DOHH2 (cell line): Measurements from ENCODE around the gene HTRA1.

Experiments
- H3F3A ChIP-seq: fragments of 200-600 bp; sonication (generic), shearing (Covaris generic); 2 replicates; pipeline ENCODE4 v1.6.0; 2016; ENCODE audit warnings: antibody characterized with exemption, mild to moderate bottlenecking; ENCODE audit not compliant: control insufficient read depth, insufficient read depth
- H3K27ac ChIP-seq: fragments of 200-600 bp; sonication (generic); 2 replicates; pipeline ENCODE4 v1.5.1; 2014; ENCODE audit warnings: low read depth, mild to moderate bottlenecking, low read length, moderate library complexity
- H3K27me3 ChIP-seq: fragments of 200-600 bp; sonication (generic); 2 replicates; pipeline ENCODE4 v1.6.1; 2014; ENCODE audit warnings: mild to moderate bottlenecking, low read length, mixed read lengths; ENCODE audit not compliant: control insufficient read depth
- H3K36me3 ChIP-seq: fragments of 200-600 bp; sonication (generic); 2 replicates; pipeline ENCODE4 v1.6.1; 2014; ENCODE audit warnings: mild to moderate bottlenecking, low read length, moderate library complexity, mixed read lengths; ENCODE audit not compliant: control insufficient read depth
- H3K4me1 ChIP-seq: fragments of 200-600 bp; sonication (generic); 2 replicates; pipeline ENCODE4 v1.6.1; 2014; ENCODE audit warnings: mild to moderate bottlenecking, low read length, mixed read lengths; ENCODE audit not compliant: control insufficient read depth
- H3K4me2 ChIP-seq: fragments of 200-600 bp; sonication (generic); 2 replicates; pipeline ENCODE4 v1.6.0; 2014; ENCODE audit warnings: mild to moderate bottlenecking, low read length, moderate library complexity
- H3K4me3 ChIP-seq: fragments of 200-600 bp; sonication (generic); 2 replicates; pipeline ENCODE4 v1.5.1; 2014; ENCODE audit warnings: mild to moderate bottlenecking, low read length, mixed read lengths
- H3K79me2 ChIP-seq: fragments of 200-600 bp; sonication (generic); 2 replicates; pipeline ENCODE4 v1.6.1; 2014; ENCODE audit warnings: mild to moderate bottlenecking, low read length, mixed read lengths; ENCODE audit not compliant: control insufficient read depth
- H3K9me2 ChIP-seq: fragments of 200-600 bp; sonication (generic); replicated peaks from 2 replicates; pipeline ENCODE4 v1.6.1; 2014; ENCODE audit warnings: mild to moderate bottlenecking, low read length, mixed read lengths; ENCODE audit not compliant: control insufficient read depth
- H3K9me3 ChIP-seq: fragments of 200-600 bp; sonication (generic); 2 replicates; pipeline ENCODE4 v1.6.1; 2014; ENCODE audit warnings: antibody characterized with exemption, low read length, mixed read lengths; ENCODE audit not compliant: control insufficient read depth, insufficient read depth
- H4K20me1 ChIP-seq: fragments of 200-600 bp; sonication (generic); 2 replicates; pipeline ENCODE4 v1.6.0; 2014; ENCODE audit warnings: low read depth, mild to moderate bottlenecking, antibody characterized with exemption, low read length, moderate library complexity; ENCODE audit not compliant: control insufficient read depth, insufficient read depth
- CTCF ChIP-seq: fragments of 200-600 bp; sonication (generic); IDR thresholded peaks from one replicate; pipeline ENCODE4 v1.5.1; 2014; ENCODE audit warnings: antibody characterized with exemption, mild to moderate bottlenecking, low read depth, low read length; ENCODE audit not compliant: poor library complexity, severe bottlenecking
- EZH2phosphoT487 ChIP-seq: fragments of 200-600 bp; sonication (generic); IDR thresholded peaks from 2 replicates; pipeline ENCODE4 v1.6.1; 2017; ENCODE audit warnings: borderline replicate concordance, mild to moderate bottlenecking, antibody characterized with exemption, low read length, moderate library complexity, mixed read lengths

Gene HTRA1

GRCh38 chr10:122513053-122513452 lies 51.7 kb downstream of the HTRA1 start:
- H3K36me3 ChIP-seq = no peaks in the 10 kb centered on the region
- no peak overlapping the region for H3K27ac ChIP-seq
- H3K27me3 ChIP-seq = no peaks in the 10 kb centered on the region
- no peaks in the 10 kb centered on the region for H3K9me3 ChIP-seq
- H3K4me1 ChIP-seq = no peaks in the 10 kb centered on the region
- H3K79me2 ChIP-seq = no peaks in the 10 kb centered on the region
- H4K20me1 ChIP-seq = no peaks in the 10 kb centered on the region
- no peaks in the 10 kb centered on the region for H3F3A ChIP-seq
- no peak overlapping the region for H3K4me2 ChIP-seq
- H3K4me3 ChIP-seq = no peak overlapping the region
- no peaks in the 10 kb centered on the region for H3K9me2 ChIP-seq
- no peak for TF ChIP-seq EZH2phosphoT487

DNA sequence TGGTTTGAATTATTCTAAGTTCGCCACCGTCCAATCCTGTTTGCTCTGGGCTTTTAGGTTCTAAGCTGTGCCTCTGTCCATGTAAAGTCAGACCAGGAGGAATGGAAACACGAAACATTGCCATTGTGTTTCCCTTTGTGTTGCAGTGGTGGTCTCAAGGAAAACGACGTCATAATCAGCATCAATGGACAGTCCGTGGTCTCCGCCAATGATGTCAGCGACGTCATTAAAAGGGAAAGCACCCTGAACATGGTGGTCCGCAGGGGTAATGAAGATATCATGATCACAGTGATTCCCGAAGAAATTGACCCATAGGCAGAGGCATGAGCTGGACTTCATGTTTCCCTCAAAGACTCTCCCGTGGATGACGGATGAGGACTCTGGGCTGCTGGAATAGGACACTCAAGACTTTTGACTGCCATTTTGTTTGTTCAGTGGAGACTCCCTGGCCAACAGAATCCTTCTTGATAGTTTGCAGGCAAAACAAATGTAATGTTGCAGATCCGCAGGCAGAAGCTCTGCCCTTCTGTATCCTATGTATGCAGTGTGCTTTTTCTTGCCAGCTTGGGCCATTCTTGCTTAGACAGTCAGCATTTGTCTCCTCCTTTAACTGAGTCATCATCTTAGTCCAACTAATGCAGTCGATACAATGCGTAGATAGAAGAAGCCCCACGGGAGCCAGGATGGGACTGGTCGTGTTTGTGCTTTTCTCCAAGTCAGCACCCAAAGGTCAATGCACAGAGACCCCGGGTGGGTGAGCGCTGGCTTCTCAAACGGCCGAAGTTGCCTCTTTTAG lies 52.9 kb downstream of the HTRA1 start:
- H3K4me3 ChIP-seq = no peak overlapping the region
- H3K36me3 ChIP-seq = no peaks in the 10 kb centered on the region
- H3K27ac ChIP-seq = no peak overlapping the region
- no peaks in the 10 kb centered on the region for H3K4me1 ChIP-seq
- TF ChIP-seq EZH2phosphoT487 = no peak
- no peaks in the 10 kb centered on the region for H4K20me1 ChIP-seq
- H3K9me3 ChIP-seq = no peaks in the 10 kb centered on the region
- H3K9me2 ChIP-seq = no peaks in the 10 kb centered on the region
- H3K4me2 ChIP-seq = no peak overlapping the region
- no peaks in the 10 kb centered on the region for H3F3A ChIP-seq
- no peaks in the 10 kb centered on the region for H3K79me2 ChIP-seq
- H3K27me3 ChIP-seq = no peaks in the 10 kb centered on the region

DNA sequence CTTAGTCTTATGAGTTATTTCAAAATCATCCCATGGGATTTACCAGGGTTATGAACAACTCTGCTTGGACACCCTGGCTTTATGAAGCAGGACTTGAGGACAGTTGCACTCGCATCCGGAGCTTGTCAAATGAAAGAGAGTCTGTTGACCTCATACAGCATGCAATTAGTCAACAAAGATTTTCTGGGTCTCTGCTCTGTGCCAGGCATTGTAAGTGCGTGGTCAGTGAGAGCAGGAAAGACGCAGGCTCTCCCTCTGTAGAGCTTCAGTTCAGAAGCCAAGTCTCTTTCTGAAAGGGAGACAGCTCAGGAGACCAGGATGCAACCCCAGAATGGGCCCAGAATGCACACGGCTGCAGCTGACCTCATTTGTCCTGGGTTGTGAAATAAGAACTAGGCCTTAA lies 53.7 kb downstream of the HTRA1 start:
- Histone ChIP-seq H3K79me2 (no peaks in the 10 kb centered on the region), H3F3A (no peaks in the 10 kb centered on the region), H4K20me1 (no peaks in the 10 kb centered on the region), H3K4me3 (no peak overlapping the region), H3K9me2 (no peaks in the 10 kb centered on the region), H3K4me1 (no peaks in the 10 kb centered on the region), H3K36me3 (no peaks in the 10 kb centered on the region), H3K4me2 (no peak overlapping the region), H3K27me3 (no peaks in the 10 kb centered on the region), H3K9me3 (no peaks in the 10 kb centered on the region), H3K27ac (no peak overlapping the region)
- no peak for TF ChIP-seq EZH2phosphoT487
- TF ChIP-seq CTCF = no peak

GRCh38 chr10:122515588-122516231 lies 54.4 kb downstream of the HTRA1 start:
- H3F3A ChIP-seq = no peaks in the 10 kb centered on the region
- H3K4me1 ChIP-seq = no peaks in the 10 kb centered on the region
- H3K4me2 ChIP-seq = no peak overlapping the region
- TF ChIP-seq CTCF (no peak), EZH2phosphoT487 (no peak)
- H3K79me2 ChIP-seq = no peaks in the 10 kb centered on the region
- H3K9me2 ChIP-seq = no peaks in the 10 kb centered on the region
- H3K27ac ChIP-seq = no peak overlapping the region
- no peak overlapping the region for H3K4me3 ChIP-seq
- no peaks in the 10 kb centered on the region for H4K20me1 ChIP-seq
- H3K9me3 ChIP-seq = no peaks in the 10 kb centered on the region
- H3K36me3 ChIP-seq = no peaks in the 10 kb centered on the region
- H3K27me3 ChIP-seq = no peaks in the 10 kb centered on the region
